Peyer's patch (tissue), 4 donors: Measurements from ENCODE around the gene TSPAN31. TPM values are rescaled to one million over a fixed set of nuclear protein-coding genes. Genes with fewer than 3 reads are reported as not detected.
"Not testable (repeated sequence)": the region's sequence is repeated elsewhere in the genome, so short reads cannot be mapped to it uniquely, and the experiment has no call there.

ENCODE experiments used
- DNase-seq, 3 donors: peaks; one replicate each; pipeline ENCODE4 v3.0.0-alpha.2; 2017 to 2019
- H3K27ac ChIP-seq, 4 donors: fragments of 200-600 bp; sonication (generic); one replicate each; pipeline ENCODE4 v1.5.1; 2016 to 2019
- H3K27me3 ChIP-seq, 2 donors: fragments of 200-600 bp; sonication (generic); one replicate each; pipeline ENCODE4 v1.5.1; 2019
- H3K36me3 ChIP-seq, 3 donors: fragments of 200-600 bp; sonication (generic); one replicate each; pipeline ENCODE4 v1.5.1; 2016 to 2019
- H3K4me1 ChIP-seq, 4 donors: fragments of 200-600 bp; sonication (generic); one replicate each; pipeline ENCODE4 v1.5.1; 2016 to 2019
- H3K4me3 ChIP-seq, 4 donors: fragments of 200-600 bp; sonication (generic); 1 replicate in 3 of 4; 2 replicates in 1 of 4; pipeline ENCODE4 v1.5.1; 2016 to 2019; ENCODE audit warnings: mild to moderate bottlenecking in 1 of 4
- H3K9me3 ChIP-seq, 4 donors: fragments of 200-600 bp; sonication (generic); one replicate each; pipeline ENCODE4 v1.5.1; 2016 to 2019; ENCODE audit warnings: mild to moderate bottlenecking in 1 of 4
- POLR2A ChIP-seq, 2 donors: fragments of 450-650 bp; IDR thresholded peaks; one replicate each; pipeline ENCODE4 v1.5.1; 2017; ENCODE audit warnings: antibody characterized with exemption in 2 of 2, mild to moderate bottlenecking in 2 of 2, moderate library complexity in 2 of 2
- total RNA-seq, 4 donors: library from RNA; depleted of rRNA; stranded (reverse); fragments of >200 nt; gene quantifications; one replicate each; pipeline ENCODE4 v1.1.0, GENCODE V29; 2016
- TF ChIP-seq, protein P1 (sequence below), 6 experiments: fragments of 450-650 bp in 4 of 6; fragments of 200-600 bp in 2 of 6; sonication (generic) in 1 of 6; IDR thresholded peaks; one replicate each; pipeline ENCODE4 v1.5.1; 2017 to 2019; ENCODE audit warnings: antibody characterized with exemption in 6 of 6, mild to moderate bottlenecking in 3 of 6, moderate library complexity in 1 of 6

TSPAN31 gene
- total RNA-seq, 4 donors from 2014 or later = 45.7 to 65.7 (median 55.6) TPM

DNA sequence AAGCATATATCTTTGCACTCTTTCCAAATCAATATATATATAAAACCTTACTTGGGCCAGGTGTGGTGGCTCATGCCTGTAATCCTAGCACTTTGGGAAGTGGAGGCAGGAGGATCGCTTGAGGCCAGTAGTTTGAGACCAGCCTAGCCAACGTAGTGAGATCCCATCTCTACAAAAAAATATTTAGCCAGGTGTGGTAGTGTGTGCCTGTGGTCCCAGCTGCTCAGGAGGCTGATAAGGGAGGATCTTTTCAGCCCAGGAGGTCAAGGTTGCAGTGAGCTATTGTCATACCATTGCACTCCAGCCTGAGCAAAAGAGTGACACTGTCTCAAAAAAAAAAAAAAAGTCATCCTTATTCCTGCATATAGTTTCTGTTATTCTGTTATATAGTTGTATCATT lies 36.5 kb upstream of the TSPAN31 start:
- Histone ChIP-seq H3K36me3 (peaks cover 0 to 52% (median 0%) of the 10 kb centered on the region in 3 donors), H3K9me3 (peaks cover 0 to 7% (median 0%) of the 10 kb centered on the region in 4 donors), H3K27ac (no peak overlapping the region), H3K4me1 (no peaks in the 10 kb centered on the region), H3K4me3 (no peak overlapping the region), H3K27me3 (no peaks in the 10 kb centered on the region)
- TF ChIP-seq, protein P1, sequence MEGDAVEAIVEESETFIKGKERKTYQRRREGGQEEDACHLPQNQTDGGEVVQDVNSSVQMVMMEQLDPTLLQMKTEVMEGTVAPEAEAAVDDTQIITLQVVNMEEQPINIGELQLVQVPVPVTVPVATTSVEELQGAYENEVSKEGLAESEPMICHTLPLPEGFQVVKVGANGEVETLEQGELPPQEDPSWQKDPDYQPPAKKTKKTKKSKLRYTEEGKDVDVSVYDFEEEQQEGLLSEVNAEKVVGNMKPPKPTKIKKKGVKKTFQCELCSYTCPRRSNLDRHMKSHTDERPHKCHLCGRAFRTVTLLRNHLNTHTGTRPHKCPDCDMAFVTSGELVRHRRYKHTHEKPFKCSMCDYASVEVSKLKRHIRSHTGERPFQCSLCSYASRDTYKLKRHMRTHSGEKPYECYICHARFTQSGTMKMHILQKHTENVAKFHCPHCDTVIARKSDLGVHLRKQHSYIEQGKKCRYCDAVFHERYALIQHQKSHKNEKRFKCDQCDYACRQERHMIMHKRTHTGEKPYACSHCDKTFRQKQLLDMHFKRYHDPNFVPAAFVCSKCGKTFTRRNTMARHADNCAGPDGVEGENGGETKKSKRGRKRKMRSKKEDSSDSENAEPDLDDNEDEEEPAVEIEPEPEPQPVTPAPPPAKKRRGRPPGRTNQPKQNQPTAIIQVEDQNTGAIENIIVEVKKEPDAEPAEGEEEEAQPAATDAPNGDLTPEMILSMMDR (IDR thresholded peaks at IDR 0.05) = no peak
- no peak for TF ChIP-seq POLR2A (IDR thresholded peaks at IDR 0.05)
- DNase-seq = no peak

DNA sequence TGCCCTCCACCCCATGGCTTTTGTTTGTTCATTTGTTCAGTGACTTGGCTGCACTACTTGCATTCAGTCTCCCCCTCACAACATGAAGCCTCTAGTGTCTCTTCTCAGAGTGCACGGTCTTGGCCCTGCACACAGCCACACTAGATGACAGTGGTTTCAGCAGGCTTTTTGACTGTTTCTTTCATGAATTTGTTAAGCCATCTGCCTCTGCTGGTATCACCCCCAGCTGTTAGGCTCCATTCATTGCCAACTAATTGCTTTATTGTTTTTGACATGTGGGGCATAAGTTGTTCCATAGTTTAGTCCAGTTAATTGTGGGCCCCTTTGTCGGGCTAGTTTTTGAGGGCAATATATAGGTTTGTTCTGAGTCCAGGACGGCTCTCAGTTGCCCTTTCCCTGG lies 32.1 kb upstream of the TSPAN31 start:
- no peaks in the 10 kb centered on the region for H3K9me3 ChIP-seq
- TF ChIP-seq, protein P1 (IDR thresholded peaks at IDR 0.05) = no peak
- no peak for TF ChIP-seq POLR2A (IDR thresholded peaks at IDR 0.05)
- no peaks in the 10 kb centered on the region for H3K4me1 ChIP-seq
- H3K4me3 ChIP-seq = no peak overlapping the region
- H3K36me3 ChIP-seq = peaks cover 0 to 47% (median 0%) of the 10 kb centered on the region in 3 donors
- H3K27me3 ChIP-seq = no peaks in the 10 kb centered on the region
- H3K27ac ChIP-seq = no peak overlapping the region
- no peak for DNase-seq

DNA sequence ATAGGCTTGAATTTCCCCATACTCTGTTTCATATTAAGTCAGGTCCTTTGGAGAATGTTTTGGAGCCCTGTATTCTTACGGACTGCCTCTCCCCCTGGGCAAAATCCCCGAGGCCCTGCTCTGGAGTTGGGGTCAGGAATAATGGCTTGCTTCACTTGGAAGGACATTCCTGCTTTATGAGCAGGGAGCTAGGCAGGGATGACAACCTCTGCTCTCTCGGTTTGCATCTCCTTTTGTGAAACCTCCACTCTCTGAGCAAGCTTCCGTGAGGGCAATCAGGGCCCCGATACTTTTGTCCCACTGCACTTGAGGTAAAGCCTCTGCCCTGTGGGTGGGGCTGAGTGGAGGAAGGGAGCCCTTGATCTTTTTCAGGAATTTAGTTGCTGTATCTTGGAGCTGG lies 31.6 kb upstream of the TSPAN31 start:
- Histone ChIP-seq H3K4me1 (no peaks in the 10 kb centered on the region), H3K27me3 (no peaks in the 10 kb centered on the region), H3K36me3 (peaks cover 0 to 47% (median 0%) of the 10 kb centered on the region in 3 donors), H3K9me3 (no peaks in the 10 kb centered on the region), H3K4me3 (no peak overlapping the region), H3K27ac (no peak overlapping the region)
- no peak for DNase-seq
- TF ChIP-seq POLR2A (IDR thresholded peaks at IDR 0.05) = no peak
- TF ChIP-seq, protein P1 (IDR thresholded peaks at IDR 0.05) = no peak

DNA sequence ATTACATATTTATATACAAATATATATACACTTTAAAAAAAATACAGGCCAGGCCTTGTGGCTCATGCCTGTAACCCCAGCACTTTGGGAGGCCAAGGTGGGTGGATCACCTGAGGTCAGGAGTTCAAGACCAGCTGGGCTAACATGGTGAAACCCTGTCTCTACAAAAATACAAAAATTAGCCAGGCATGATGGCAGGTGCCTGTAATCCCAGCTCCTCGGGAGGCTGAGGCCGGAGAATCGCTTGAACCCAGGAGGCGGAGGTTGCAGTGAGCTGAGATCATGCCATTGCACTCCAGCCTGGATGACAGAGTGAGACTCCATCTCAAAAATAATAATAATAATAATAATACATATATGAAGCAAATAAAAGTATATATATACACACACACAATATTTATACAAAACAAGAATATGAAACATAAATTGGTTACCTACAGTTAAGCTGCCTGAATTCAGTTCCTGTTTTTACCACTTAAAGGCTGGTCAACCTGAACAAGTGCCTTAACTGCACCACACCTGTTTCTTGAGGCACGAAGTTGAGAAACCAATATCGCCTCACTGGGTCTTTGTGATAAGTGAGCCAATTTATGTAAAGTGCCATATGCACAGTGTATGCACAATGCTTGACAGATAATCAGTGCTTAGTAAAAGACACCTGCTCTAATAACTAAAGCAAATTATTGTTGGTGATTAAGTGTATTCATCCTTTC lies 29.6 kb upstream of the TSPAN31 start:
- H3K27ac ChIP-seq, H3K9me3 ChIP-seq, H3K4me3 ChIP-seq, H3K4me1 ChIP-seq, H3K27me3 ChIP-seq, DNase-seq: not testable (repeated sequence)
- peaks cover 0 to 64% (median 0%) of the 10 kb centered on the region in 3 donors for H3K36me3 ChIP-seq

DNA sequence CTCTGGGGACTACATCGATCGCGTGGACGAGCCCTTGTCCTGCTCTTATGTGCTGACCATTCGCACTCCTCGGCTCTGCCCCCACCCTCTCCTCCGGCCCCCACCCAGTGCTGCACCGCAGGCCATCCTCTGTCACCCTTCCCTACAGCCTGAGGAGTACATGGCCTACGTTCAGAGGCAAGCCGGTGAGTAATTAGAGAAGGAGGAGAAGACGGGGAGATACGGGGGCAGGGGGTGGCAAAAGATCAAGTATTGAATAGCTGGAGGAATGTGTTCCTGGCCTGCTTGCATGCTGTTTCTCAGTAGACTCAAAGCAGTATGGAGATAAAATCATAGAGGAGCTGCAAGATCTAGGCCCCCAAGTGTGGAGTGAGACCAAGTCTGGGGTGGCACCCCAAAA lies 29.1 kb upstream of the TSPAN31 start:
- peak in 1 of 3 donors; percentile 32 for DNase-seq
- H3K9me3 ChIP-seq = no peaks in the 10 kb centered on the region
- no peak overlapping the region for H3K27ac ChIP-seq
- no peak overlapping the region for H3K4me3 ChIP-seq
- peaks cover 0 to 70% (median 0%) of the 10 kb centered on the region in 3 donors for H3K36me3 ChIP-seq
- TF ChIP-seq, protein P1 (IDR thresholded peaks at IDR 0.05) = no peak
- TF ChIP-seq POLR2A (IDR thresholded peaks at IDR 0.05) = no peak
- no peaks in the 10 kb centered on the region for H3K27me3 ChIP-seq
- H3K4me1 ChIP-seq = no peaks in the 10 kb centered on the region

DNA sequence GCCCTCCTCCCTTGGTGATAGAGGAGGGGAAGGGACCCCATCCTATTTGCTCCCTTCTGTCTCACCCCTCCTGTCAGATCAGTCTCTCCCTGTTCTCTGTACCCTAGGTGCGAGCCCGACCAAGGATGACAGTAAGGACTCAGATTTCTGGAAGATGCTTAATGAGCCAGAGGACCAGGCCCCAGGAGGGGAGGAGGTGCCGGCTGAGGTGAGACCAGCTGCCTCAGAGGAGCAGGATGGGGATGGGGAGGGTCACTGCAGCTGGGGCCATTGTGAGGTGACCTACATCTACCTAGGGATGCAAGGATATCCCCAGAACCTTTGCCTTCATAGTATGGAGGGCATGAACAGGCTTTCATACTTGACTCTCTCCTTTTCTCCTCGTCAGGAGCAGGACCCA lies 28.5 kb upstream of the TSPAN31 start:
- Histone ChIP-seq H3K4me3 (no peak overlapping the region), H3K4me1 (no peaks in the 10 kb centered on the region), H3K27me3 (no peaks in the 10 kb centered on the region), H3K27ac (no peak overlapping the region), H3K9me3 (no peaks in the 10 kb centered on the region), H3K36me3 (peaks cover 0 to 75% (median 0%) of the 10 kb centered on the region in 3 donors)
- DNase-seq = peak in 1 of 3 donors; percentile 34
- no peak for TF ChIP-seq POLR2A (IDR thresholded peaks at IDR 0.05)
- TF ChIP-seq, protein P1 (IDR thresholded peaks at IDR 0.05) = no peak
